Measurements from ENCODE around the gene TEX19.

DNA sequence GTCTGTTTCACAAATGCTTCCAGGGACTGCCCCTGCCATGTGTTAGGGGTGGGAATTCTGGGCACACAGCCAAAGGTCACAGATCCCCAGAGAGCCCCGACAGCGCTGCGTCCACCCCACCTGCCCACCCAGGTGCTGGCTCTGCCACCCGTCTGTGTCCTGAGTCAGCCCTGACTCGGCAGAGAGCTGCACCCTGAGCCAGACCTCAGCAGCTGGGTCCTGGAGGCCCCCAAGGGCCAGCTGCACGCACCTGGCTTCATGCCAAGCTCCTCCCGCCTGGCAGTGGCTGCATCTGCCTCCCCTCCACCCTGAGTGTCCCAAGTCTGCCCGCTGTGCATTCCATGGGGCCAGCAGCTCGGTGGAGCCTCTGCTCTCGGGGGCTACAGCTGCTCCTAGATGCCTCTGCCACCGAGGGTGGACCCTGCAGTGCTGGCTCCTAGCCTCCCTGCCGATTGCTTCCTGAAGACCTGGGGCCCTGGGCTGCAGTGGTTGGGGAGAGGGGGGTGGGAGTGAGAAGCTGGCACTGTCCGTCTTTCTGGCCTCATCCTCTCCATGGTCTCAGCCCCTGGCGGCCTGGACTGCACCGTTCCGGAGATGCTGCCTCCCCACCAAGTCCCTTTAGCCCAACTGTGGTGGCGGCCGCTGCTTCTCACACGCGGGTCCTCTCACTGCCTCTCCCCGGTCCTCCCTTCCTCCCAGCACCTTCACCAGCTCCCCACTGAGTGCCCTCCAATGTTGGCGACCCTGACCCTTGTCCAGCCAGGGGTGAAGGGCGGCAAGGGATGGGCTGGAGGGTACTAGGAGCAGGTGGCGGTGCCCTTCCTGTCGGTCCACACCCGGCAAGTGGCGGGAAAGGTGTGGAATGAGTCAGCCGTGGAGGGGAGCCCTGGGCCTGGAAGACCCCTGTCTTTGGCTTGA lies 28.5 kb upstream of the TEX19 start:
- no peak for TF ChIP-seq POLR2AphosphoS5 (IDR thresholded peaks at IDR 0.05; ENCODE audit: low read depth)
- no peak for TF ChIP-seq EZH2 (IDR thresholded peaks at IDR 0.05; ENCODE audit: low read depth, unreplicated experiment)
- TF ChIP-seq, protein P1, sequence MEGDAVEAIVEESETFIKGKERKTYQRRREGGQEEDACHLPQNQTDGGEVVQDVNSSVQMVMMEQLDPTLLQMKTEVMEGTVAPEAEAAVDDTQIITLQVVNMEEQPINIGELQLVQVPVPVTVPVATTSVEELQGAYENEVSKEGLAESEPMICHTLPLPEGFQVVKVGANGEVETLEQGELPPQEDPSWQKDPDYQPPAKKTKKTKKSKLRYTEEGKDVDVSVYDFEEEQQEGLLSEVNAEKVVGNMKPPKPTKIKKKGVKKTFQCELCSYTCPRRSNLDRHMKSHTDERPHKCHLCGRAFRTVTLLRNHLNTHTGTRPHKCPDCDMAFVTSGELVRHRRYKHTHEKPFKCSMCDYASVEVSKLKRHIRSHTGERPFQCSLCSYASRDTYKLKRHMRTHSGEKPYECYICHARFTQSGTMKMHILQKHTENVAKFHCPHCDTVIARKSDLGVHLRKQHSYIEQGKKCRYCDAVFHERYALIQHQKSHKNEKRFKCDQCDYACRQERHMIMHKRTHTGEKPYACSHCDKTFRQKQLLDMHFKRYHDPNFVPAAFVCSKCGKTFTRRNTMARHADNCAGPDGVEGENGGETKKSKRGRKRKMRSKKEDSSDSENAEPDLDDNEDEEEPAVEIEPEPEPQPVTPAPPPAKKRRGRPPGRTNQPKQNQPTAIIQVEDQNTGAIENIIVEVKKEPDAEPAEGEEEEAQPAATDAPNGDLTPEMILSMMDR (conservative IDR thresholded peaks at IDR 0.05; ENCODE audit: low read depth in 2 of 2): no peak
- TF ChIP-seq, protein P2, sequence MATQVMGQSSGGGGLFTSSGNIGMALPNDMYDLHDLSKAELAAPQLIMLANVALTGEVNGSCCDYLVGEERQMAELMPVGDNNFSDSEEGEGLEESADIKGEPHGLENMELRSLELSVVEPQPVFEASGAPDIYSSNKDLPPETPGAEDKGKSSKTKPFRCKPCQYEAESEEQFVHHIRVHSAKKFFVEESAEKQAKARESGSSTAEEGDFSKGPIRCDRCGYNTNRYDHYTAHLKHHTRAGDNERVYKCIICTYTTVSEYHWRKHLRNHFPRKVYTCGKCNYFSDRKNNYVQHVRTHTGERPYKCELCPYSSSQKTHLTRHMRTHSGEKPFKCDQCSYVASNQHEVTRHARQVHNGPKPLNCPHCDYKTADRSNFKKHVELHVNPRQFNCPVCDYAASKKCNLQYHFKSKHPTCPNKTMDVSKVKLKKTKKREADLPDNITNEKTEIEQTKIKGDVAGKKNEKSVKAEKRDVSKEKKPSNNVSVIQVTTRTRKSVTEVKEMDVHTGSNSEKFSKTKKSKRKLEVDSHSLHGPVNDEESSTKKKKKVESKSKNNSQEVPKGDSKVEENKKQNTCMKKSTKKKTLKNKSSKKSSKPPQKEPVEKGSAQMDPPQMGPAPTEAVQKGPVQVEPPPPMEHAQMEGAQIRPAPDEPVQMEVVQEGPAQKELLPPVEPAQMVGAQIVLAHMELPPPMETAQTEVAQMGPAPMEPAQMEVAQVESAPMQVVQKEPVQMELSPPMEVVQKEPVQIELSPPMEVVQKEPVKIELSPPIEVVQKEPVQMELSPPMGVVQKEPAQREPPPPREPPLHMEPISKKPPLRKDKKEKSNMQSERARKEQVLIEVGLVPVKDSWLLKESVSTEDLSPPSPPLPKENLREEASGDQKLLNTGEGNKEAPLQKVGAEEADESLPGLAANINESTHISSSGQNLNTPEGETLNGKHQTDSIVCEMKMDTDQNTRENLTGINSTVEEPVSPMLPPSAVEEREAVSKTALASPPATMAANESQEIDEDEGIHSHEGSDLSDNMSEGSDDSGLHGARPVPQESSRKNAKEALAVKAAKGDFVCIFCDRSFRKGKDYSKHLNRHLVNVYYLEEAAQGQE (IDR thresholded peaks at IDR 0.05; ENCODE audit: unreplicated experiment): no peak
- no peak for TF ChIP-seq EZH2phosphoT487 (IDR thresholded peaks at IDR 0.05; ENCODE audit: unreplicated experiment)
- TF ChIP-seq, protein P3, sequence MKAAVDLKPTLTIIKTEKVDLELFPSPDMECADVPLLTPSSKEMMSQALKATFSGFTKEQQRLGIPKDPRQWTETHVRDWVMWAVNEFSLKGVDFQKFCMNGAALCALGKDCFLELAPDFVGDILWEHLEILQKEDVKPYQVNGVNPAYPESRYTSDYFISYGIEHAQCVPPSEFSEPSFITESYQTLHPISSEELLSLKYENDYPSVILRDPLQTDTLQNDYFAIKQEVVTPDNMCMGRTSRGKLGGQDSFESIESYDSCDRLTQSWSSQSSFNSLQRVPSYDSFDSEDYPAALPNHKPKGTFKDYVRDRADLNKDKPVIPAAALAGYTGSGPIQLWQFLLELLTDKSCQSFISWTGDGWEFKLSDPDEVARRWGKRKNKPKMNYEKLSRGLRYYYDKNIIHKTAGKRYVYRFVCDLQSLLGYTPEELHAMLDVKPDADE (IDR thresholded peaks at IDR 0.05): no peak
- no peak for TF ChIP-seq CREB1 (CRISPR knock-in tag; IDR thresholded peaks at IDR 0.05; ENCODE audit: low read depth)
- TF ChIP-seq NANOG (IDR thresholded peaks at IDR 0.05; ENCODE audit: borderline replicate concordance): no peak
- TF ChIP-seq JUNB (IDR thresholded peaks at IDR 0.05; ENCODE audit: unreplicated experiment): no peak
- TF ChIP-seq ZNF331 (CRISPR knock-in tag; IDR thresholded peaks at IDR 0.05; ENCODE audit: low read depth): no peak
- TF ChIP-seq, protein P4, sequence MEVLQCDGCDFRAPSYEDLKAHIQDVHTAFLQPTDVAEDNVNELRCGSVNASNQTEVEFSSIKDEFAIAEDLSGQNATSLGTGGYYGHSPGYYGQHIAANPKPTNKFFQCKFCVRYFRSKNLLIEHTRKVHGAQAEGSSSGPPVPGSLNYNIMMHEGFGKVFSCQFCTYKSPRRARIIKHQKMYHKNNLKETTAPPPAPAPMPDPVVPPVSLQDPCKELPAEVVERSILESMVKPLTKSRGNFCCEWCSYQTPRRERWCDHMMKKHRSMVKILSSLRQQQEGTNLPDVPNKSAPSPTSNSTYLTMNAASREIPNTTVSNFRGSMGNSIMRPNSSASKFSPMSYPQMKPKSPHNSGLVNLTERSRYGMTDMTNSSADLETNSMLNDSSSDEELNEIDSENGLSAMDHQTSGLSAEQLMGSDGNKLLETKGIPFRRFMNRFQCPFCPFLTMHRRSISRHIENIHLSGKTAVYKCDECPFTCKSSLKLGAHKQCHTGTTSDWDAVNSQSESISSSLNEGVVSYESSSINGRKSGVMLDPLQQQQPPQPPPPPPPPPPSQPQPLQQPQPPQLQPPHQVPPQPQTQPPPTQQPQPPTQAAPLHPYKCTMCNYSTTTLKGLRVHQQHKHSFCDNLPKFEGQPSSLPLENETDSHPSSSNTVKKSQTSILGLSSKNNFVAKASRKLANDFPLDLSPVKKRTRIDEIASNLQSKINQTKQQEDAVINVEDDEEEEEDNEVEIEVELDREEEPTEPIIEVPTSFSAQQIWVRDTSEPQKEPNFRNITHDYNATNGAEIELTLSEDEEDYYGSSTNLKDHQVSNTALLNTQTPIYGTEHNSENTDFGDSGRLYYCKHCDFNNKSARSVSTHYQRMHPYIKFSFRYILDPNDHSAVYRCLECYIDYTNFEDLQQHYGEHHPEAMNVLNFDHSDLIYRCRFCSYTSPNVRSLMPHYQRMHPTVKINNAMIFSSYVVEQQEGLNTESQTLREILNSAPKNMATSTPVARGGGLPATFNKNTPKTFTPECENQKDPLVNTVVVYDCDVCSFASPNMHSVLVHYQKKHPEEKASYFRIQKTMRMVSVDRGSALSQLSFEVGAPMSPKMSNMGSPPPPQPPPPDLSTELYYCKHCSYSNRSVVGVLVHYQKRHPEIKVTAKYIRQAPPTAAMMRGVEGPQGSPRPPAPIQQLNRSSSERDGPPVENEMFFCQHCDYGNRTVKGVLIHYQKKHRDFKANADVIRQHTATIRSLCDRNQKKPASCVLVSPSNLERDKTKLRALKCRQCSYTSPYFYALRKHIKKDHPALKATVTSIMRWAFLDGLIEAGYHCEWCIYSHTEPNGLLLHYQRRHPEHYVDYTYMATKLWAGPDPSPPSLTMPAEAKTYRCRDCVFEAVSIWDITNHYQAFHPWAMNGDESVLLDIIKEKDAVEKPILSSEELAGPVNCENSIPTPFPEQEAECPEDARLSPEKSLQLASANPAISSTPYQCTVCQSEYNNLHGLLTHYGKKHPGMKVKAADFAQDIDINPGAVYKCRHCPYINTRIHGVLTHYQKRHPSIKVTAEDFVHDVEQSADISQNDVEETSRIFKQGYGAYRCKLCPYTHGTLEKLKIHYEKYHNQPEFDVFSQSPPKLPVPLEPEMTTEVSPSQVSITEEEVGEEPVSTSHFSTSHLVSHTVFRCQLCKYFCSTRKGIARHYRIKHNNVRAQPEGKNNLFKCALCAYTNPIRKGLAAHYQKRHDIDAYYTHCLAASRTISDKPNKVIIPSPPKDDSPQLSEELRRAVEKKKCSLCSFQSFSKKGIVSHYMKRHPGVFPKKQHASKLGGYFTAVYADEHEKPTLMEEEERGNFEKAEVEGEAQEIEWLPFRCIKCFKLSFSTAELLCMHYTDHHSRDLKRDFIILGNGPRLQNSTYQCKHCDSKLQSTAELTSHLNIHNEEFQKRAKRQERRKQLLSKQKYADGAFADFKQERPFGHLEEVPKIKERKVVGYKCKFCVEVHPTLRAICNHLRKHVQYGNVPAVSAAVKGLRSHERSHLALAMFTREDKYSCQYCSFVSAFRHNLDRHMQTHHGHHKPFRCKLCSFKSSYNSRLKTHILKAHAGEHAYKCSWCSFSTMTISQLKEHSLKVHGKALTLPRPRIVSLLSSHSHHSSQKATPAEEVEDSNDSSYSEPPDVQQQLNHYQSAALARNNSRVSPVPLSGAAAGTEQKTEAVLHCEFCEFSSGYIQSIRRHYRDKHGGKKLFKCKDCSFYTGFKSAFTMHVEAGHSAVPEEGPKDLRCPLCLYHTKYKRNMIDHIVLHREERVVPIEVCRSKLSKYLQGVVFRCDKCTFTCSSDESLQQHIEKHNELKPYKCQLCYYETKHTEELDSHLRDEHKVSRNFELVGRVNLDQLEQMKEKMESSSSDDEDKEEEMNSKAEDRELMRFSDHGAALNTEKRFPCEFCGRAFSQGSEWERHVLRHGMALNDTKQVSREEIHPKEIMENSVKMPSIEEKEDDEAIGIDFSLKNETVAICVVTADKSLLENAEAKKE (CRISPR knock-in tag; IDR thresholded peaks at IDR 0.05): no peak
- no peak for TF ChIP-seq ZNF114 (CRISPR knock-in tag; IDR thresholded peaks at IDR 0.05)

Measured in GM23338 (cell line).